GM19025 (cell line): ENCODE measurements around the gene RXRA.

Experiments used
- ATAC-seq: cut with Tn5 transposase; IDR thresholded peaks from one replicate; pipeline ENCODE4 v1.9.1; 2021; ENCODE audit warnings: mild to moderate bottlenecking, low read depth, moderate library complexity; ENCODE audit not compliant: unreplicated experiment

The RXRA gene

DNA sequence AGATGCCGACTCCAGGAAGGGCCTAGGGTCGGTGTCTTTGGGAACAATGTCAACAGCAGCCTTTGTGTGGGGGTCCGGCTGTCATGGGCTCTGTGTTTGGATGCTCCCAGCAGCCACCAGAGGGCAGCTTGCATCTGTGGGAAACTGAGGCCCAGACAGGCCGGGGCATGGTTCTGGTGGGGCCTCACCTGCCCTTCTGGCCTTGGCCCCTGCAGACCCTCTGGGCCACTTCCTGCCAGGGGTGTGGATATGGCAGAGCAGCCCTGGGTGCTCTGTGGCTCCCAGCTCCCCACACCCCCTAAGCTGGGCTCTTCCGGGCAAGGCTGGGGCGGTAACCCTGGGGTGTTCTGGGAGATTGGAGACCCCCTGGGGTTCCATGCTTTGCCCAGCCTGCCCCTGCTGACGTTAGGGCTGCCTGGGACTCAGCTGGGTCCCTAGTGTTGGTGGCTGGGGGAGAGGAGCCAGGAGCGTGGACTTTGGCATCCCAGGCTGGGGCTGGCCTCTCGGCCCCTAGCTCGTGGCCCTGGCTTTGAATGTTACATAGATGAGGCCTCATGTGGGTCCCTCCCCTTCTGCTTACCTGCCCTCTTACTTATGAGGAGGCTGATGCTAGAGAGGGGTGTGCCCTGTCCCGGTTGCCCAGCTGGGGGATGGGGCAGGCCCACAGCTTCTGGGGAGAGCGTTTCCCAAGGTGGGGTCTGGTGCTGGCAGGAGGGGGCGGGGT lies 38.3 kb downstream of the RXRA start:
- no peak for ATAC-seq

DNA sequence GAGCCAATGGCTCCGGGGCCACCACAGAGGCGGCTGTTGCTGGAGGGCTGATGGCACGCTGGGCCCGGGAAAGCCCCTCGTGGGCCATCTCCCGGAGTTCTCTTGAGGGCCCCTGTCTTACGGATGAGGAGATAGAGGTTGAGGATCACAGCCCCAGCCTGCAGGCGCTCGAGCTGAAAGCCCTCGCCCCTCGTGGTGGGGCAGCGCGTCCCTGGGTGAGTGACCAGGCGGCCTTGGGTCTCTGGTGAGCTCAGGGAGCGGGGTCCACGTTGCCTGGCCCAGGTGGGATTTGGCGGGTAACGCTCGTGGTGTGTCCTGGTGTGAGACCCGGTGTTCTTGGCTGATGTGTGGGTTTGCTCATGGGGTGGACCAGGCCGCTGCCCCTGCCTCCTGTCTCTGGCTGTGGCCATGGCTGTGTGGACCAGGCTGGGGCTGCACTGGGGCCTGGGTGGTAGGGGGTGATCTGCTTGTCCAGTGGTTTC lies 38.9 kb downstream of the RXRA start:
- ATAC-seq = no peak

DNA sequence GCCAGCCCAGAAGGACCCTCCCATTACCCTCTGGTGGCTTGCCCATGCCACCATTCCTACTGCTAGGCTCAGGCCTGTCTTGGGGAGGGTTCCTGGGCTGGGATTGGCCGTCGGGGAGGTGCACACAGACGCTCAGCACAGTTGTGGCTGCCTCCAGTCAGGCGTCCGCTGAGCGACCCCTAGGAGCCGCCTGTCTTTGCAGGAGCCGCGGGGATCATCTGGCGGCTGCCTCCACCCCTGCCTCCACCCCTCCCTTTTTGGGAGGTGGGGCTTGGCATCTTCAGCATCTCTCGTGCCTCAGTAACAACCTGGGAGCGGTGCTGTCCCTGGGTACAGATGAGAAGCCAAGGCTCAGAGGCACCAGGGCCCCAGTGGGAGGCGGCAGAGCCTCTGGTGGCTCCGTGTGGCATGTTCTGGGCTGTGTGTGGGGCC lies 39.6 kb downstream of the RXRA start:
- no peak for ATAC-seq

DNA sequence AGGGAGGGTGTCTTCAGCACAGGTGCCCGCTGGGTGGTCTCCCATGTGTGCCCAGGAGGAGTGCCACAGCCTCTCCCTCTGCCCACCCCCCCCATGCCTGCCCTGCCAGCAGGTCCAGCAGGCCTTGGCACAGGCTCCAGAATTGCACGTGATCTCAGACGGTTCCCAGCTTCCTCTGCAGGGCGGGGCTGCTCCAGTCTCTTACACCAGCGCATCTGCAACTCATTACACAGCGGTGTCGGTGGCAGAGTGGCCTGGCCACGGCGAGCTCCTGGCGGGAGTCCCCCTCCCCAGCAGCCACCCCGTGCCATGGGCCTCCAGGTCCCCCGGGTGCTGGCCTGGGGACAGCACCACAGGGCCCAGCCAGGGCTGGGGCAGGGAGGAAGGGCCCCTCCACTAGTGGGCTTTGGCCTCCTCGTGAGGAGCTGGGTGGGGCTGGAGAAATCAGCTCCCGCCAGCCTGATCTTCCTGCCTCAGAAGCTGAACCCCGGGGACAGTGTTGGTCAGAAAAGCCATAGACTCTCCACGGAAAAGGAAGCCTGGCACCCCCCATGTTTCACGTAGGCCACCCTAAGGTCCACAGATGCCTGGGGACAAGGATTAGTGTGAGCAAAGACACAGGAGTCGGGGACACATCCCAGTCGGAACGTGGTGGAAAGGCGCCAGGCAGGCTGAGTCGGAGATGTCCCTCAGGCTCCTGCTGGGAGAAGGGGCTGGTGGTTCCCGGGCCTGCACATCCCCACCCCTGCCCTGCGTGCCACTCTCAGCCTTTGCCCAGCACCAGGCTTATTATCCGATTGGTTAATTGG lies 40.2 kb downstream of the RXRA start:
- no peak for ATAC-seq

DNA sequence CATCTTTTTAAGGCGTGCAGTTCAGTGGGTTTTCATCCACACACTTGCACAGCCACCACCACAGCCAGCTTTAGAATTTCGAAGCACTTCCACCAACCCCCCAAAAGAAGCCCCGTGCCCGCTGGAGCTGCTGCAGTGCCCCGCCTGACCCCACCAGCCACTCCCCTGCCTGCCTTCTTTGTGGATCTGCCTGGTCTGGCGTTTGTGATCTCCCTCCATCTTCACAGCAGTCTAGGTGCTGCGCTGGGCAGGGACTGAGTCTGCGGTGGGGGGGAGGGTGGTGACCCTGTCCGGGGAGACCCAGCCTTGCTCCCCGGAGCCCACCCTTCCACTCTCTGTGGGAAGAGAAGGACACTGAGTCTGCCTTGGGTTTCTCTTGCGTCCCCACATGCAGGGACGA lies 40.8 kb downstream of the RXRA start:
- ATAC-seq = no peak

DNA sequence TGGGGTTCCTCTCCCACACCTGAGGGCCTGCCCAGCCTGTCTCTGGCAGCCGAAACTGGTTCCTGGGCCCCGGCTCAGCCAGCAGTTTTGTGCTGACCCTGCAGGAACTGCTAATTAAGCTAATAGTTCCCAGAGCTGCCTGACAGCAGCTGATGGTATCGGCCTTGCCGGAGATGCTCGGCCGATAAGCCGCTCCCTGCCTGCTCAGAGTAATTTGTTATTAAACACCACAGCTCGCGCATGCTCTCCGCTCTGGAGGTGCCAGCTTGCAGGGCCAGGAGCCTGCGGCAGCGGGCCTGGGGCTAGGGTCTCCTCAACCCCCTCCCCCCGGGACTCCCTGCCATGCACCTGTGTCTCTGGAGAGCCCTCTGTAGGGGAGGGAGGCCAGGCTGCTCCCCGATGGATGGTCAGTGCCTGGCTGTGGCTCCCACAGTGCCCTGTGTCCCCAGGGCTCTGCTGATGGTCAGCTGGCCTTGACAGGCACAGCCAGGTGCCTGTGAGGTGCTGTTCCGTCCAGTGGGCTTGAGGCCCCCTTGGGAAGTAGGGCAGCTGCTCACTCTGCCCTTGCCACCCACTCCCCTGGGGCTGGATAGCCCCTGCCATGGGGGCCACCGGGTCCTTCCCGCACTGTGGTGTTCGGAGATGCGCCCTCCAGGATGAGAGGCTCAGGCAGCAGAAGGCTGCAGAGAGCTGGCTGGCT lies 41.7 kb downstream of the RXRA start:
- no peak for ATAC-seq

DNA sequence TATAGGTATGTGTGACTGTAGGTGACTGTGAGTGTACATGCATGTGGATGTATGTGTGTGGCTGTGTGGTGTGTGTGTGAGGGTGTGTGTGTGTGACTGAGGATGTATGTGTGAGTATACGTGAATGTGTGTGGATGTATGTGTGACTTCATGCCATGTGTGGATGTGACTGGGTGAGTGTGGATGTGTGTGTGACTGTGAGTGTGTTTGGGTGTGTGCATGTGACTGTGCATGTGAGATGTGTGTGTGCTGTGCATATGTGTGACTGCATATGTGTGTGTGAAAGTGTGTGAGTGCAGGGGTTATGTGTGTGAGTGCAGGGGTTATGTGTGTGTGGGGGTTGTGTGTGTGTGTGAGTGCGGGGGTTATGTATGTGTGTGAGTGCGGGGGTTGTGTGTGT lies 42.3 kb downstream of the RXRA start:
- ATAC-seq = no peak

DNA sequence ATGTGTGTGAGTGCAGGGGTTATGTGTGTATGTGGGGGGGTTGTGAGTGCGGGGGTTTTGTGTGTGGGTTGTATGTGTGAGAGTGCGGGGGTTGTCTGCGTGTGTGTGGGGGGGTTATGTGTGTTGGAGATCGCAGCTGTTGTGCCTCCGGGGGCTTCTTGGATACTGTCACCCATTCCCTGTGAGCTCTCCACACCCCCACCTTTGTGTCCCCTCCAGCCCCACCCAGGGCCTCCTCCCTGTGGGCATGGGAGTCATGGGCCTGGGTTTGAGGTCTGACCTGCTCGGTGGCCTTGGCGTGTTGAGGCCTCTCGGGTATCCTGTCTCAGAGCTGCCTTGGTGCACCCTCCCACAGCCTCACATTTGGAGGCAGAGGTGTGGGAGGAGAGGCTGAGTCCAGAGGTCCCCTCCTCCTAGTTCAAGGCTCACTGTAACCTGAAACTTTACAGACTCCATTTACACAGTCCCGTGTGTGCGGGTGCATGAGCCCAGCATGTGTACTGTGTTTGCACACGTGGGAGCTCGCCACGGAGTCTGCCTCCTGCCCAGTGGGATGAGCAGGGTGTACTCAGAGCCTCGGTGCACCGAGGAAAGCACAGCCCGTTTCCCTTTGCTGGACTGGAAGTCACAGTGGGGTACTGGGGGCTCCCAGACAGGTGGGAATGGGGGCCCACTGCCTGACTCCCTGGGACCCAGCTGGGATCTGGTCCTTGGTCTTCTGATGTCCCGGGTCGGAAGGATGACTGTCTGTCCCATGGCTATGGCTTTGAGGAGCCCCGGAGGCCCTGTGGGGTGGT lies 43.4 kb downstream of the RXRA start:
- ATAC-seq = no peak

DNA sequence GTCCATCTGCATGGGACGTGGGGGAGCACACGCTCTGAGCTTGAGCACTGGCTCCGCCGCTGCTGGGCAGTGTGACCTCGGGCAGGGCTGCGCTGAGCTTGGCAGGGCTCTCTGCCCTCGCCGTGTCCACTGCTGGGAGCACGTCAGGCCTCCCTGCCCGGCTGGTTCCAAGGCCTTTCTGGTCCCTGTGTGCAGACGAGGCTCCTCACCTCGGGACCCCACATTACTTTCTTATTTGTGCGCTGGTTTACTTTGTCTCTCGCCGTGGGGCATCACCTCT lies 43.9 kb downstream of the RXRA start:
- ATAC-seq = no peak

DNA sequence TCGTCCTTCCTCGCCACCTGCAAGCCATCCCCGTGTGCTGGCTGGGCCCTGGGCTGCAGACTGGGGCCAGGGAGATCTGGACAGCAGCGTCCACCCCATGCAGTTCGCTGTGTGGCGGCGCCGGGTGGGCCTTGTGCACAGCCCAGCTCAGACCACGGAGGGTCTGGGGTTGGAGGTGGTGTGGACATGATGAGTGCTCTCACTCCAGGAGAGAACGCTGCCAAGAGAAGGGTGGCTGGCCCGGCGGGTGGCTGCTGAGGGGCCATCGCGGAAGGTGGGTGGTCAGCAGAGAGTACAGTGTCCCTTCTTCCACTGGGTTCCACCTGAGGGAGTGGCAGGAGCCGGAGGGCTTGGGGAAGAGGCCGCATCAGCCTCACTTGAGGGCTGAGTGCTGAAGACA lies 44.4 kb downstream of the RXRA start:
- no peak for ATAC-seq

DNA sequence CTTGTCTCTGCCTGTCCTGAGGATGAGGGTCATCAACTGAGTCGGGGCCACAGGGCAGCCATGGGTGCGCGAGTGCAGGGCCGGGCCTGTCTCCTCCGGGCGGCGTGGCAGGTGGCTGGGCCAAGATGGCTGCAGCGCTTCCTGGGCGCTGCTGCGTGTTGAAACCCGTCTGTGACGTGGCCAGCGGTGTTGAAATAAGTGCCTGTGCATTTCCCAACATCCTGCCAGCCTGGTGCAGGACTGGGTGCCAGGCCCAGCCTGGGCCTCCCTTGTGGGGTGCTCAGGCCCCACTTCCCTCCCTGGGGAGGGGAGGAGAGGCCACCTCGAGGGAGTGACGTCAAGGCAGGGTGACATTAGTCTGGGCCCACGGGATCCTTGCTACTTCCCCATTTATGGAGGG lies 45.5 kb downstream of the RXRA start:
- no peak for ATAC-seq

DNA sequence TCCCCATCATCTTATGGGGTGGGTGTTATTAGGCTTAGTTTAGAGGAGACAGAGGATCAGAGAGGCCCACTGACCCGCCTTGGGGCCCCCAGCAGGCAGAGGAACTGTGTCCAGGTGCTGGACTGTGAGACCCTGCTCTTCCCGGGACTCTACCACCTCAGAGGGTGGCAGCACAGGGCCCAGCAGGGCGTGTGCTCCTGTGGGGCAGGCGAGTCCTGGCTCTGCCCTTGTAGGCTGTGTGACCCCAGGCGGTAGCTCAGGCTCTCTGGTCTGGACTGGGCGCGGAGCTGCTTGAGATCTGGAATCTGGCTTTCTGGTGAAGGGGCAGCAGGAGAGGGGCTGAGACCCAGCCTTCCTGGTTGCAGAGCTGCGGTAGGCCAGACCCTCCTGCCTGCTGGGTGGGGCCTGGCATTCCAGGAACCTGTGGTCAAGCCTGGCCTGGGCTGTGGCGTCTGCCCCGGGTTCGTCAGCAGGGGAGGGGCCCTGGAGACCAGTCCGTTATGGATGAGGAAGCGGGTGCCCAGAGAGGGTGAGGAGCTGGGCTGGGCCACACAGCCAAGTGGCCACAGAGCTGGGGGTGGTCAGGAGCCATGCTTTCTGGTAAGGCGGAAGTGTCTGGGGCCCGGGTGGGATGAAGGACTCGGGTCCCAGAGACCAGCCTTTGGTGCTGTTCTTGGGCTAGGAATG lies 46.5 kb downstream of the RXRA start:
- no peak for ATAC-seq

DNA sequence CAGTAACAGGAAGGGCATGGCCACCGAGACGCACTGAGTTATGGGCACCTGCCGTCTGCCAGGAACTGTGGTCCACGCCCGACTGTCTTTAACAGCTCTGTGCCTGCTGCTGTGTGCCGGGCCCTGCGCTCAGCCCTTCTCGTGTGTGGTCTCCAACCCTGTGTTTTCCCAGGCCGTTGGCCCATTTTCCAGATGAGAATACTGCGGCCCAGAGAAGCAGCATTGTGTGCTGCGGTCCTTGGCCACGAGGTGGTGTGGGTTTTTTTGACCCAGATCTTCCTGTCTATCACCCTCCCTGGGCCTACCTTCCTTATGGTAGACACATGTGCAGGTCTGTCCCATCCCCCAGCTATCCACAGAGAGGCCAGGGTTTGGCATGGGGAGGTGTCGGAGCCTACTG lies 47.0 kb downstream of the RXRA start:
- ATAC-seq = no peak

DNA sequence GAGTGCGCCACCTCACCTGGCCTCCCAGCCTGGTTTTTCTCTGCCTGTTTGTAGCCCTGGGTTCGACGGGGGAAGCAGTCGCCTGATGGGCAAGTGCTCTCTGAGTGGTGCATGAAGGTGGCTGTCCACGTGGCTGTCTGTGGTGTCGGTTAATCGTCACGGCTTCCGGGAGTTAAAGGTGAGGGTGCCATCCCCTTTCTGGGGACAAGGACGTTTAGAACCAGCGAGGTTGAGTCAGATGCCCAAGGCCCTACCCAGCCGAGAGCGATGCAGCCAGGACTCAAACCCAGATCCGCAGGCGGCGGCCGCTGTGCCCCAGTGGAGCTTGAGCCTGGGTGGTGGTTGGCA lies 47.7 kb downstream of the RXRA start:
- ATAC-seq = no peak

DNA sequence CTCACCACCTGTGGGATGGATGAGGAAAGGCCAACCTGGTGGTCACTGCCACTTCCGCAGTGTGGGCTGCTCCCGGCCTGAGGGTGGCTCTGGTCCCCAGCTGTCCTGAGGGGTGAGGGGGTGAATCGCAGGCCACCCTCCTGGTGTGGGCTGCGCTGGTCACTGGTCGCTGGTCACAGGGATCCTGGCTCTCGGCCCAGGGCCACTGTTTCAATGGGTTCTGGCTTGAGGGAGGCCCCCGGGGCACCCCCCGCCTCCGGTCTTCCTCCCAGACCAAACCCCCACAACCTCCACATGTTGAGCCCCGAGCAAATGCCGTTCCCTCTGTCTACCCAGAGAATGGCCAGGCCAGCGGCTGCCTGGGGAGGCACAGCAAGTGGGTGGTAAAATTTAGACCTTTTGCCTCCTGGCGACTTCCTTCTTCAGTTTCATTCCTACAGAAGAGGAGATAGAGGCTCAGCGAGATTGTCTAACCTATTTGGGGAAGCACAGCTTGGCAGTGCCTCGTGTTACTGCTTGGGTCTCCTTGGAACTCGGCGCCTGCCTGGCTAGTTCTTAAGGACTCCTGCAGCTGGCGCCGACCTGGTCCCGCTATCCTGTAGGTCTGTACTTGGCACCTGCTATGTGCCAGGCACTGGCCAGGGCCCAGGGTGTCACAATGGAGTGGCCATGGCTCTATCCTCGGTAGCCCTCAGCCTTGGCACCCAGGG lies 48.2 kb downstream of the RXRA start:
- ATAC-seq = no peak

DNA sequence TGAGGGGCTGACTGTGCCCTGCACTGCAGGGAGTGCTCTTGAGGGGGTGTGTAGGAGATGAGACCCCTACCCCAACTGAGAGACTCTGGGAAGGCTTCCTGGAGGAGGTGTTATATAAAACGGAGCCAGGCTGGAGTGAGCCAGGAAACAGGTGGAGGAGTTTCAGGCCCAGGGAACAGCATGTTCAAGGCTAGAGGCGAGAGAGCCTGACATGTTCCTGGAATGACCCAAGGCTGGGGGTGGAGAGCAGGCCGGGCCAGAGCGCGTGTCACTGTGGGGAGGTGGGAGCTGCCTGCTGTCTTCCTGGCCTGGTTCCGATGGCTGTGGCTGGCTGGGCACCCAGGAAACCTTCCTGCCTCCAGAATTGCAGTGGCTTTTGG lies 48.7 kb downstream of the RXRA start:
- ATAC-seq = no peak

DNA sequence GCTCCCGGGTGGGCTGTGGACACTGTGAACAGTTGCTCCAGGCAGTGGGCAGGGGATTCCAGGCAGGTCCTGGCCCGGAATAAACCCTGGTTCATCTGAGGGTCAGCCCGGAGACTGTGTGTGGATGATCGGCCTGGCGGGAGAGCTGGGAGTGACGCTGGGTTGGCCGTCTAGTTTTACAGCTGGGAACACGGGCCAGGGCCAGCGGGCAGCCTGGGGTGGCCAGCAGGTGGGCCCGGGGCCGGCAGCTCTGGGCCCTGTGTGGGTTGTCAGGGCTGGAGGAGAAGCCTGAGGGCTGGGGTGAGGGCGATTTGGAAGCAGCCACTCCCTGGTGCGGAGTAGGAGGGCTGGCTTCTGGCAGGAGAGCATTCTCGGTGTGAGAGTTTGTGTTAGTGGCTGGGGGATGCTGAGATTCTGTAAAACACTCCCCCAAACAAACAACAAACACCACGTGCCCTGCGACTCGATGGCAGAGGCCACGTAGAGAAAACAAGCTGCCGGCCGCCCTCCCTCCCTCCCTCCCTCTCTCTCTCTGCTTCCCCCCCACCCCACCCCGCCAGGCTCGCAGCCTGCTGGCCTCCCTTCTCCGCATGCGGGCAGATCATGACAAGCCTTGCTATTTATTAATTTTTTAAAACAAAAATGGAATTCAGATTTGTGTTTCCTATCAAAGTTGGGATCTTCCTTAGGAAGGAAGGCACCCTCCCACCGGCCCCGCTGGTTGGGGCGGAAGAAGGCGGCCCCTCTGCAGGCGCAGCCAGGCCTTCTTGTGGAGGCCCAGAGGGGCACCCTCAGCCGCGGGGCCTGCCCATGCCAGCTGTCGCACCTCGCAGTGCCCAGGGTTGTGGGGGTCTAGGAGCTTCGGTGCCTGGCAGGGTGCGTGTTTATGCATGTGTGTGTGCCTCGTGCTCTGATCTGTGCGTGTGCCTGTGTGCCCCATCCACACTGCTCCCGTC lies 49.5 kb downstream of the RXRA start:
- ATAC-seq = no peak

DNA sequence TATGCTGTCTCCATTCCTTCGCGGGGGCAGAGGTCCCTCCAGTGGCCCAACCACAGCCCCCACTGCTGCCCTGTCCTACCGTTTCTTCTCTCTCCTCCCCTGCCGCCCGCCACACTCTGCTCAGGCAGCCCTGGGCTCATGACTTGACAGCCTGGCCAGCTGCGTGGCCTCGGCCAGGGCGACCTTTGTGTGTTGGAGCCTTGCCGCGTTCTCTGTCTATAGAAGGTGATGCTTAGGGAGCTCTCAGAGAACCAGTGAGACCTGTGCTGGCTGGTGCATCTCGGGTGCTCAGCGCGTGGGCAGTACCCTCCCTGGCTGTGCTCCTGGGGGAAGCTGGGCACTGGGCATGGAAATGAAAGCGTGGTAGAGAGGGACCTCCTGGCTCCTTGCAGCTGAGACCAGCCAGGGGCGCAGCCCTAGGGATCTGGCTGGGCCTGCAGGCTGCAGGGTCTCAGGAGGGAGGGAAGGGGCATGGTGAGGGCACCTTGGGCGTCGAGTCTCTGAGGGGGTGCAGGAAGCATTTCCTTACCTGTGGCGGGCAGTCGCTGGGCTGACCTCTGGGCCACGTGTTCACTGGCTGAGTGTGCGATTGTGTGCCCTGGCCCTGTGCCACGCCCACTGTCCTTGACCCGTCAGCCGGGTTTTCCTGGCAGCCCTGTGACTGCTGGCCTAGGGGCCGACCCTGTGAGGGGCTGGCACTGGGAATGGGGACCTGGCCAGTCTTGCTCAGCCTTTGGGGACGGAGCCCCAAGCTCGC lies 50.3 kb downstream of the RXRA start:
- no peak for ATAC-seq
